ENCODE results near the gene RRAD. TPM values are rescaled to one million over a fixed set of nuclear protein-coding genes. Genes with fewer than 3 reads are reported as not detected.

The RRAD gene
- total RNA-seq, 1 donor: 12.5 TPM

DNA sequence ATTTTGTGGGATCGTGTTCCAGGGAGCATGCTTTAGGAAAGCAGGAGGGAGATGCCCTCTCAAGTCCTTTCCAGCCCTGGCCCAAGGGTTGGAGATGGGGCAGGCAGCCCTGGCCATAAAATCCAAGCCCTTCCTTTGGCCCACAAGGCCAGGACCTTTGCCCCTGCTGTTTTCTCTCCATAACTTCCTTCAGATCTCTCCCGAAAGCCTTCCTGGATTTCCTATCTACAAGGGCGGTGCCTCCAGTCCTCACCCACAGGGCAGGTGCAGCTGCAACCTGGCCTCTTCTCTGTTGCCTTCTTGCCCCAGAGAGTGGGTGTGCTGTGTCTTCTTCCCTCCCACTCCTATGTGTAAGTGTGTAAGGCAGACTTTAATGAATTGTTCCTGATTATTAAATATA lies 53.5 kb downstream of the RRAD start:
- TF ChIP-seq, protein P1, sequence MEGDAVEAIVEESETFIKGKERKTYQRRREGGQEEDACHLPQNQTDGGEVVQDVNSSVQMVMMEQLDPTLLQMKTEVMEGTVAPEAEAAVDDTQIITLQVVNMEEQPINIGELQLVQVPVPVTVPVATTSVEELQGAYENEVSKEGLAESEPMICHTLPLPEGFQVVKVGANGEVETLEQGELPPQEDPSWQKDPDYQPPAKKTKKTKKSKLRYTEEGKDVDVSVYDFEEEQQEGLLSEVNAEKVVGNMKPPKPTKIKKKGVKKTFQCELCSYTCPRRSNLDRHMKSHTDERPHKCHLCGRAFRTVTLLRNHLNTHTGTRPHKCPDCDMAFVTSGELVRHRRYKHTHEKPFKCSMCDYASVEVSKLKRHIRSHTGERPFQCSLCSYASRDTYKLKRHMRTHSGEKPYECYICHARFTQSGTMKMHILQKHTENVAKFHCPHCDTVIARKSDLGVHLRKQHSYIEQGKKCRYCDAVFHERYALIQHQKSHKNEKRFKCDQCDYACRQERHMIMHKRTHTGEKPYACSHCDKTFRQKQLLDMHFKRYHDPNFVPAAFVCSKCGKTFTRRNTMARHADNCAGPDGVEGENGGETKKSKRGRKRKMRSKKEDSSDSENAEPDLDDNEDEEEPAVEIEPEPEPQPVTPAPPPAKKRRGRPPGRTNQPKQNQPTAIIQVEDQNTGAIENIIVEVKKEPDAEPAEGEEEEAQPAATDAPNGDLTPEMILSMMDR (IDR thresholded peaks at IDR 0.05; ENCODE audit: insufficient read depth, low read depth, low read length): no peak
- no peak for DNase-seq (ENCODE audit: low read depth)
- no peak overlapping the region for H3K4me3 ChIP-seq (ENCODE audit: low read depth, low read length)

Other genes starting within 250 kb of the RRAD start
- 20.7 and 22.5 TPM in 2 replicates for gene CMTM4, start 228.8 kb downstream of the RRAD start, total RNA-seq
- gene DYNC1LI2, start 173.9 kb downstream of the RRAD start, total RNA-seq: 146 and 147 TPM in 2 replicates
- under 0.01 TPM in 1 of 2 replicates, not detected in the other for gene TERB1, start 124.0 kb downstream of the RRAD start, total RNA-seq
- gene NAE1, start 94.6 kb downstream of the RRAD start, total RNA-seq: 67.6 and 91.1 TPM in 2 replicates
- not detected in 2 replicates for gene CA7, start 81.1 kb downstream of the RRAD start, total RNA-seq
- gene PDP2, start 45.0 kb downstream of the RRAD start, total RNA-seq: 17.4 and 25.9 TPM in 2 replicates
- gene CDH16, start 6.7 kb downstream of the RRAD start, total RNA-seq: not detected in 2 replicates
- gene CIAO2B, start 8.9 kb upstream of the RRAD start, total RNA-seq: 133 and 136 TPM in 2 replicates
- 38.9 and 41.9 TPM in 2 replicates for gene CES2, start 10.0 kb upstream of the RRAD start, total RNA-seq
- gene CES3, start 35.7 kb upstream of the RRAD start, total RNA-seq: 0.32 TPM in 1 of 2 replicates, not detected in the other
- 1.9 and 4.3 TPM in 2 replicates for gene CES4A, start 63.1 kb upstream of the RRAD start, total RNA-seq
- gene CBFB, start 103.6 kb upstream of the RRAD start, total RNA-seq: 71.8 and 91.5 TPM in 2 replicates
- 12.9 and 16.0 TPM in 2 replicates for gene PHAF1, start 184.4 kb upstream of the RRAD start, total RNA-seq
- gene B3GNT9, start 225.5 kb upstream of the RRAD start, total RNA-seq: 41.9 and 46.4 TPM in 2 replicates
- gene TRADD, start 234.4 kb upstream of the RRAD start, total RNA-seq: 12.5 and 18.4 TPM in 2 replicates
- 8.6 and 10.6 TPM in 2 replicates for gene FBXL8, start 234.4 kb upstream of the RRAD start, total RNA-seq
- 2.6 and 3.0 TPM in 2 replicates for gene HSF4, start 239.2 kb upstream of the RRAD start, total RNA-seq
- gene NOL3, start 245.0 kb upstream of the RRAD start, total RNA-seq: 11.7 and 12.2 TPM in 2 replicates

Data from fibroblast of villous mesenchyme (primary cell).